Measurements from ENCODE around the gene PCDHA1.
A peak's percentile ranks its signal among the peaks of the same experiment; 100 is the strongest.

PCDHA1 gene

GRCh38 chr5:140992828-140993227 lies 206.9 kb downstream of the PCDHA1 start:
- DNase-seq, result no peak

GRCh38 chr5:140996060-140996459 lies 210.1 kb downstream of the PCDHA1 start:
- DNase-seq, result no peak

GRCh38 chr5:140998921-140999410 lies 213.0 kb downstream of the PCDHA1 start:
- DNase-seq, result no peak

- no peak for DNase-seq
These were observed 215.5 kb downstream of the PCDHA1 start for GRCh38 chr5:141001446-141001843.

GRCh38 chr5:141001844-141002604 lies 216.1 kb downstream of the PCDHA1 start:
- no peak for DNase-seq

- no peak for DNase-seq
These were observed 216.6 kb downstream of the PCDHA1 start for GRCh38 chr5:141002605-141002965.

- DNase-seq, result no peak
These were observed 217.1 kb downstream of the PCDHA1 start for GRCh38 chr5:141003031-141003430.

- no peak for DNase-seq
These were observed 218.1 kb downstream of the PCDHA1 start for GRCh38 chr5:141003791-141004611.

- no peak for DNase-seq
These were observed 221.9 kb downstream of the PCDHA1 start for GRCh38 chr5:141007791-141008190.

GRCh38 chr5:141010047-141010793 lies 224.3 kb downstream of the PCDHA1 start:
- no peak for DNase-seq

- DNase-seq, result no peak
These were observed 232.0 kb downstream of the PCDHA1 start for GRCh38 chr5:141017943-141018342.

GRCh38 chr5:141022384-141022783 lies 236.4 kb downstream of the PCDHA1 start:
- no peak for DNase-seq

GRCh38 chr5:141031006-141031405 lies 245.1 kb downstream of the PCDHA1 start:
- DNase-seq, result no peak

- no peak for DNase-seq
These were observed 246.7 kb downstream of the PCDHA1 start for GRCh38 chr5:141032626-141033025.

GRCh38 chr5:141039061-141039460 lies 253.1 kb downstream of the PCDHA1 start:
- no peak for DNase-seq

- no peak for DNase-seq
These were observed 253.6 kb downstream of the PCDHA1 start for GRCh38 chr5:141039517-141039916.

- no peak for DNase-seq
These were observed 254.3 kb downstream of the PCDHA1 start for GRCh38 chr5:141040093-141040770.

- DNase-seq, result peak; percentile 25
These were observed 255.0 kb downstream of the PCDHA1 start for GRCh38 chr5:141040771-141041426.

- DNase-seq, result no peak
These were observed 255.5 kb downstream of the PCDHA1 start for GRCh38 chr5:141041427-141041785.

- DNase-seq, result no peak
These were observed 256.6 kb downstream of the PCDHA1 start for GRCh38 chr5:141042555-141042954.

GRCh38 chr5:141050622-141051520 lies 264.9 kb downstream of the PCDHA1 start, which contains the start of gene PCDHB1:
TSS of gene PCDHB1 (plus strand) at chr5:141051374. CDS start at chr5:141051471, 97 bp downstream.
- no peak for DNase-seq
